H1 (cell line): Measurements from ENCODE around the gene POU2F1.

Experiments
- POLR2A ChIP-seq, 2 experiments: IDR thresholded peaks; 1 replicate in 1 of 2; 2 replicates in 1 of 2; pipeline ENCODE4 v1.6.1; 2011; ENCODE audit warnings: low read depth in 2 of 2, low read length in 2 of 2, mild to moderate bottlenecking in 2 of 2; ENCODE audit errors: control extremely low read depth in 1 of 2
- RAD21 ChIP-seq, 2 experiments: IDR thresholded peaks in 1 of 2; conservative IDR thresholded peaks in 1 of 2; 2 replicates each; pipeline ENCODE4 v1.6.1; 2011; ENCODE audit warnings: low read depth in 2 of 2, low read length in 2 of 2, improper control_type of control experiment in 1 of 2, inconsistent platforms in 1 of 2, mild to moderate bottlenecking in 1 of 2, moderate library complexity in 1 of 2
- RXRA ChIP-seq: IDR thresholded peaks from 2 replicates; pipeline ENCODE4 v1.6.1; 2011; ENCODE audit warnings: low read depth, mild to moderate bottlenecking, low read length, moderate library complexity; ENCODE audit not compliant: insufficient read depth
- SIN3A ChIP-seq, 2 experiments: IDR thresholded peaks in 1 of 2; conservative IDR thresholded peaks in 1 of 2; 2 replicates each; pipeline ENCODE4 v1.6.1; 2011 to 2012; ENCODE audit warnings: low read length in 2 of 2, improper control_type of control experiment in 1 of 2, low read depth in 1 of 2, mild to moderate bottlenecking in 1 of 2
- TF ChIP-seq, protein P1 (sequence below), 3 experiments: IDR thresholded peaks; 1 replicate in 2 of 3; 2 replicates in 1 of 3; pipeline versions ENCODE4 v1.5.1 to v1.6.1; 2011; ENCODE audit warnings: low read length in 3 of 3, mild to moderate bottlenecking in 3 of 3, inconsistent platforms in 2 of 3, low read depth in 1 of 3, moderate library complexity in 1 of 3; ENCODE audit not compliant: insufficient read depth in 1 of 3; ENCODE audit errors: control extremely low read depth in 1 of 3

DNA sequence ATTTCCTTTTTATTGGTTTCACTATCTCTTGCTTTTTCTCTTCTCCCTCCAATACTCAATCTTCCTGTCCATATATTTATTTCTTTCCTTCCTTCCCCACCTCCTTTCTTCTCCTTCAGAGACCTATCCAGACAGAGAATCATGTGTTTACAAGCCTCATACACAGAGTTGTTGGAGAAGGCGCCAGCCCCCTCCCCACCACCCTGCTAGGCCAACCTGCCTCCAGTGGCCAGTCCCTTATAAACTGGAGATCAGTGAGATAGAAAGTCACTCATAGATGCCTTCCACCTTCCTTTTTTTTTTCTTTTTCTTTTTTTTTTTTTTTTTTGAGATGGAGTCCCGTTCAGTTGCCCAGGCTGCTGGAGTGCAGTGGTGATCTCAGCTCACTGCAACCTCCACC is 244.3 kb downstream of the POU2F1 start:
- TF ChIP-seq RXRA (no peak), POLR2A (IDR thresholded peaks at IDR 0.05; ENCODE audit: control extremely low read depth in 1 of 2, low read depth in 2 of 2, low read length in 2 of 2) (no peak), RAD21 (IDR thresholded peaks at IDR 0.05 in 1 of 2, conservative IDR thresholded peaks at IDR 0.05 in 1 of 2; ENCODE audit: low read depth in 2 of 2, low read length in 2 of 2) (no peak), SIN3A (conservative IDR thresholded peaks at IDR 0.05 in 1 of 2, IDR thresholded peaks at IDR 0.05 in 1 of 2; ENCODE audit: low read depth in 1 of 2, low read length in 2 of 2) (no peak)
- TF ChIP-seq, protein P1, sequence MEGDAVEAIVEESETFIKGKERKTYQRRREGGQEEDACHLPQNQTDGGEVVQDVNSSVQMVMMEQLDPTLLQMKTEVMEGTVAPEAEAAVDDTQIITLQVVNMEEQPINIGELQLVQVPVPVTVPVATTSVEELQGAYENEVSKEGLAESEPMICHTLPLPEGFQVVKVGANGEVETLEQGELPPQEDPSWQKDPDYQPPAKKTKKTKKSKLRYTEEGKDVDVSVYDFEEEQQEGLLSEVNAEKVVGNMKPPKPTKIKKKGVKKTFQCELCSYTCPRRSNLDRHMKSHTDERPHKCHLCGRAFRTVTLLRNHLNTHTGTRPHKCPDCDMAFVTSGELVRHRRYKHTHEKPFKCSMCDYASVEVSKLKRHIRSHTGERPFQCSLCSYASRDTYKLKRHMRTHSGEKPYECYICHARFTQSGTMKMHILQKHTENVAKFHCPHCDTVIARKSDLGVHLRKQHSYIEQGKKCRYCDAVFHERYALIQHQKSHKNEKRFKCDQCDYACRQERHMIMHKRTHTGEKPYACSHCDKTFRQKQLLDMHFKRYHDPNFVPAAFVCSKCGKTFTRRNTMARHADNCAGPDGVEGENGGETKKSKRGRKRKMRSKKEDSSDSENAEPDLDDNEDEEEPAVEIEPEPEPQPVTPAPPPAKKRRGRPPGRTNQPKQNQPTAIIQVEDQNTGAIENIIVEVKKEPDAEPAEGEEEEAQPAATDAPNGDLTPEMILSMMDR (IDR thresholded peaks at IDR 0.05; ENCODE audit: control extremely low read depth in 1 of 3, insufficient read depth in 1 of 3, low read depth in 1 of 3, low read length in 3 of 3) = no peak
